Pancreas (tissue), 10 donors: ENCODE measurements around the gene GTPBP10. TPM values are rescaled to one million over a fixed set of nuclear protein-coding genes. Genes with fewer than 3 reads are reported as not detected.

ENCODE experiments used
- ATAC-seq, 4 donors: fragments of 200-7000 bp; cut with Tn5 transposase; one replicate each; pipeline versions ENCODE4 v1.8.0 to v1.9.1; 2020; ENCODE audit warnings: mild to moderate bottlenecking in 4 of 4, moderate library complexity in 4 of 4
- DNase-seq, 6 donors: peaks; one replicate each; pipeline ENCODE4 v3.0.0-alpha.2; 2020
- FAIRE-seq: peaks from 2 replicates; lab custom pipeline; 2012; peaks lifted over from hg19 to GRCh38; lab: Jason Lieb, UNC
- H3K27ac ChIP-seq, 4 donors: fragments of 200-600 bp; sonication (generic); 1 replicate in 3 of 4; 2 replicates in 1 of 4; pipeline versions ENCODE4 v1.5.0 to v1.8.0; 2020
- H3K27me3 ChIP-seq, 4 donors: fragments of 200-600 bp; one replicate each; pipeline ENCODE4 v1.8.0; 2021
- H3K36me3 ChIP-seq, 3 donors: fragments of 200-600 bp; sonication (generic) in 1 of 3; one replicate each; pipeline versions ENCODE4 v1.5.0 to v1.8.0; 2020 to 2021
- H3K4me1 ChIP-seq, 3 donors: fragments of 200-600 bp; one replicate each; pipeline ENCODE4 v1.8.0; 2021
- H3K4me3 ChIP-seq, 4 donors: fragments of 200-600 bp; sonication (generic) in 2 of 4; one replicate each; pipeline versions ENCODE4 v1.5.0 to v1.8.0; 2020 to 2021
- H3K9me3 ChIP-seq, 4 donors: fragments of 200-600 bp; one replicate each; pipeline ENCODE4 v1.8.0; 2021
- WGBS, 2 donors: extraction: QIAGEN DNeasy Blood & Tissue Kit; methylation state at CpG; one replicate each; pipeline ENCODE4 v1.1.7; 2013; 5-methylcytosine and 5-hydroxymethylcytosine counted together
- intact Hi-C, 3 donors: fragments of 100-400 bp; cut with DNase I; formaldehyde crosslinking; loops; one replicate each; pipeline versions ENCODE4 v1.11.1 to v1.14.2; 2022
- polyA plus RNA-seq, 2 donors: library from polyadenylated mRNA; stranded (reverse); fragments of 200-250 nt; gene quantifications; one replicate each; pipeline ENCODE4 v1.2.3, GENCODE V29; 2013
- total RNA-seq, 6 donors: library from RNA; stranded (reverse); fragmentation: NEBNext Ultra II Directional in 4 of 6; extraction: Animal tissue kit (Norgen Biotek cat#: 25700) in 4 of 6; gene quantifications; one replicate each; pipeline versions ENCODE4 v1.2.1 to v1.2.4, GENCODE V29; 2021 to 2023
- TF ChIP-seq, protein P1 (sequence below), 4 donors: fragments of 200-600 bp; sonication (generic) in 3 of 4; IDR thresholded peaks; one replicate each; pipeline versions ENCODE4 v1.5.0 to v1.8.0; 2021; ENCODE audit warnings: antibody characterized with exemption in 4 of 4
- donor health status: healthy with polysubstance abuse.
- donor health status: DM: no; HTN: no; CAD: no; lungs with moderate emphysema.
- donor health status: DM: no; HTN: no; CAD: no.
- donor health status: control.
- donor health status: control.
- donor health status: Bipolar disorder and iron deficiency.
- donor health status: DM: yes; HTN: yes; CAD: no.
- donor health status: DM: no; HTN: no; CAD: no.
- donor health status: DM: no; HTN: no; CAD: no.
- donor health status: DM: yes; HTN: yes; CAD: no.

GTPBP10 gene
- total and polyA plus RNA-seq, 8 donors = 8.1 to 14.7 (median 10.7) TPM

DNA sequence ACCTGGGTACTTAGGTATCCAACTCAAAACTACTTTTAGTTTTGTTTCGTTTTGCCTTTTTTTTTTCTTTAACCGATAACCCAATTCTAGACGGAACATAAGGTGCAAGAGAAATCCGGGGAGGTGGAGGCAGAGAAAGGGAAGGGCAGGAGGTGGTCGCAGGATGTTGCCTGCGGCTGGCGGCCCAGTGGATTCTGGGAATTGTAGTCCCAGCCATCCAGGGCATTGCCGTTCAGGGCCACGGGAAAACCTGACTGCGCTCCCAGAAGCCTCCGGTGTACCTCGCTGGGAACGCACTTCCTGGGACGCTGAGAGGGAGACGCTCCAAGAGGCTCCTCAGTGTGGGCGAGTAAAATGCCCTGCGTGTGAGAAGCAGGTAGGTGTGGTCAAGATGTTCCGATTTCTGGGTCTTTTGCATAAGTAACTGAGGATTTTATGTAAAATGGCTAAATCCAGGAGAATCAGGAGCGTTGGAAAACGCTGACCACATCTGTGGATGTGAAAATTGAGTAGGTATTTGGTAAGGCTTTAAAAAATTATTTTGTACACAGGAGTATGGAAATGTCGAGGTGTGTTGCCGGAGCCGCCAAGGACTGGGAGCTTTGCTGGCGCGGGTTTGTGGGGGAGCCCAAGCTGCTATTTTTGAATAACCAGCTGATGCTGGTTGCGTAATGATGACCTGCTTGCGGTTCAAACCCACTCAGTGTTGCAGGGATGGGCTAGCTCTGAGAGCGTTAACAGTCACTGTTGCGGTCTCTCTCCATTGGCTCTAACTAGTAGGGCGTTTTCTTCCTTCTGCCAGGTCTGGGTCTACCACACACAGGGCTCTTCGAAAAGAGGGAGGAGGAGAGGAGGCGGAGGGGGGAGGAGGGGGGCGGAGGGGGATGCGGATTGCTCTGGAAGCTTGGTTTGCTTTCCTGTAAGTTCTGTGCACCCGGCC is 56.9 kb downstream of the GTPBP10 start, which contains the start of gene CLDN12:
TSS of gene CLDN12 (plus strand) at position 288 of the 940 bp plus-strand sequence. CDS start 9,216 bp downstream, outside the sequence.
- 0 to 1% methylated on average over 33 to 35 of the region's 35 CpGs for WGBS, 2 donors
- Histone ChIP-seq H3K9me3 (no peaks in the 10 kb centered on the region), H3K36me3 (no peaks in the 10 kb centered on the region), H3K4me3 (peak within 1 kb of the TSS; percentile 42 to 59 (median 50)), H3K27me3 (no peaks in the 10 kb centered on the region), H3K4me1 (peaks cover 0 to 11% (median 5%) of the 10 kb centered on the region in 3 donors), H3K27ac (peak within 1 kb of the TSS; percentile 55 to 90 (median 74))
- intact Hi-C loops = no loop called here
- peak; percentile 98 to 99 (median 98) for ATAC-seq
- DNase-seq = peak; percentile 86 to 92 (median 88)
- TF ChIP-seq, protein P1, sequence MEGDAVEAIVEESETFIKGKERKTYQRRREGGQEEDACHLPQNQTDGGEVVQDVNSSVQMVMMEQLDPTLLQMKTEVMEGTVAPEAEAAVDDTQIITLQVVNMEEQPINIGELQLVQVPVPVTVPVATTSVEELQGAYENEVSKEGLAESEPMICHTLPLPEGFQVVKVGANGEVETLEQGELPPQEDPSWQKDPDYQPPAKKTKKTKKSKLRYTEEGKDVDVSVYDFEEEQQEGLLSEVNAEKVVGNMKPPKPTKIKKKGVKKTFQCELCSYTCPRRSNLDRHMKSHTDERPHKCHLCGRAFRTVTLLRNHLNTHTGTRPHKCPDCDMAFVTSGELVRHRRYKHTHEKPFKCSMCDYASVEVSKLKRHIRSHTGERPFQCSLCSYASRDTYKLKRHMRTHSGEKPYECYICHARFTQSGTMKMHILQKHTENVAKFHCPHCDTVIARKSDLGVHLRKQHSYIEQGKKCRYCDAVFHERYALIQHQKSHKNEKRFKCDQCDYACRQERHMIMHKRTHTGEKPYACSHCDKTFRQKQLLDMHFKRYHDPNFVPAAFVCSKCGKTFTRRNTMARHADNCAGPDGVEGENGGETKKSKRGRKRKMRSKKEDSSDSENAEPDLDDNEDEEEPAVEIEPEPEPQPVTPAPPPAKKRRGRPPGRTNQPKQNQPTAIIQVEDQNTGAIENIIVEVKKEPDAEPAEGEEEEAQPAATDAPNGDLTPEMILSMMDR (IDR thresholded peaks at IDR 0.05) = no peak
- FAIRE-seq = peak; percentile 17

DNA sequence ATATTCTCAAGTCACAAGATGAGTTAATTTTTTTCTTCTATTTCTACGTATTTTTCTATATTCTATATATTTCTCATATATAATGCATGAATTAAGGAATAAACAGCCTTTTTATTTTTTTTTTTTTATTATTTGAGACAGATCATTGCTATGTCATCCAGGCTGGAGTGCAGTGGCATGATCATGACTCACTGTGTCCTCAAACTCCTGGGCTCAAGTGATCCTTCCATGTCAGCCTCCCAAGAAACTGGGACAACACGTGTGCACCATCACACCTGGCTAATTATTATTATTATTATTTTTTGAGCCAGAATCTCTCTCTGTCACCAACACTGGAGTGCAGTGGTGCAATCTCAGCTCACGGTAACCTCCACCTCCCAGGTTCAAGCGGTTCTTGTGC is 58.3 kb downstream of the GTPBP10 start:
- H3K36me3 ChIP-seq = no peaks in the 10 kb centered on the region
- H3K4me1 ChIP-seq = peaks cover 5 to 20% (median 6%) of the 10 kb centered on the region in 3 donors
- no peak overlapping the region for H3K4me3 ChIP-seq
- DNase-seq = no peak
- no peaks in the 10 kb centered on the region for H3K9me3 ChIP-seq
- no peaks in the 10 kb centered on the region for H3K27me3 ChIP-seq
- intact Hi-C loops = no loop called here
- TF ChIP-seq, protein P1 (IDR thresholded peaks at IDR 0.05) = no peak
- FAIRE-seq = no peak
- no peak overlapping the region for H3K27ac ChIP-seq
- no peak for ATAC-seq
- WGBS, 2 donors = 81 to 85% methylated on average over 4 of the region's 4 CpGs

DNA sequence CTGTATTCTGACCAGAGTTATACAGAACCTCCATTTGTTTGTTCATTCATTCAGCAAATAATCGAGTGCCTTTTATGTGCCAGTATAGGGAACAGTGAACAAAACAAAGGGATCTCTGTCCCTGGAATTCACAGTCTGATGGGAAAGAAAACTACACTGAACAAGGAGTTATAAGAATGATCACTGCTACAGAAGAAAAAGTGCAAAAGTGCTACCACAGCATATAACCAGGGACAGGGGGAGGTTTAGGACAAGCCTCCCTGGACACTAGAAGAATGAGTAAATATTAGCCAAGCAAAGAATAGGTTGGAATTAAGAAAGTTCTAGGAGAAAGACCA is 60.9 kb downstream of the GTPBP10 start:
- FAIRE-seq (no peak), DNase-seq (no peak), ATAC-seq (no peak)
- no peak overlapping the region for H3K27ac ChIP-seq
- no peaks in the 10 kb centered on the region for H3K36me3 ChIP-seq
- H3K4me3 ChIP-seq = no peak overlapping the region
- H3K27me3 ChIP-seq = no peaks in the 10 kb centered on the region
- H3K4me1 ChIP-seq = peaks cover 10 to 35% (median 21%) of the 10 kb centered on the region in 3 donors
- WGBS, 2 donors = 37 to 48% methylated on average over 1 of the region's 1 CpG
- no peaks in the 10 kb centered on the region for H3K9me3 ChIP-seq
- intact Hi-C loops = no loop called here
- TF ChIP-seq, protein P1 (IDR thresholded peaks at IDR 0.05) = no peak

DNA sequence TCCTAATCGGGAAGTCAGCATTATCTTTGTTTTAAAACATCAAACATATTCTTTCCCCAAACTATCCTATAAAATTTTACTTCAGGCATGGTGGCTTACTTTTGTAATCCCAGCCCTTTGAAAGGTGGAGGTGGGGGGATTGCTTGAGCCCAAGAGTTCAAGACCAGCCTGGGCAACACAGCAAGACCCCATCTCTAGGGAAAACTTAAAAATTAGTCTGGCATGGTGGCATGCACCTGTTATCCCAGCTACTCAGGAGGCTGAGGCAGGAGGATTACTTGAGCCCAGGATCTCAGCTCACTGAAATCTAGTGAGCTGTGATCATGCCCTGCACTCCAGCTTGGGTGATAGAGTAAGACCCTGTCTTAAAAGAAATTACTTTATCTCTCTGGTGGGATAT is 61.6 kb downstream of the GTPBP10 start:
- H3K4me3 ChIP-seq = no peak overlapping the region
- no peaks in the 10 kb centered on the region for H3K9me3 ChIP-seq
- no peaks in the 10 kb centered on the region for H3K27me3 ChIP-seq
- 83 to 95% methylated on average over 1 of the region's 1 CpG for WGBS, 2 donors
- H3K27ac ChIP-seq = peak overlapping the region in 1 of 4 donors; percentile 66
- no peak for FAIRE-seq
- ATAC-seq = no peak
- TF ChIP-seq, protein P1 (IDR thresholded peaks at IDR 0.05) = no peak
- intact Hi-C loops = no loop called here
- peaks cover 0 to 5% (median 0%) of the 10 kb centered on the region in 3 donors for H3K36me3 ChIP-seq
- peaks cover 10 to 33% (median 21%) of the 10 kb centered on the region in 3 donors for H3K4me1 ChIP-seq
- DNase-seq = no peak
